HG03439 (cell line): ENCODE results near the gene CDH19.

Source experiments
- ATAC-seq: cut with Tn5 transposase; IDR thresholded peaks from one replicate; pipeline ENCODE4 v1.9.1; 2021; ENCODE audit warnings: mild to moderate bottlenecking, moderate library complexity; ENCODE audit not compliant: unreplicated experiment

CDH19 gene, protein sequence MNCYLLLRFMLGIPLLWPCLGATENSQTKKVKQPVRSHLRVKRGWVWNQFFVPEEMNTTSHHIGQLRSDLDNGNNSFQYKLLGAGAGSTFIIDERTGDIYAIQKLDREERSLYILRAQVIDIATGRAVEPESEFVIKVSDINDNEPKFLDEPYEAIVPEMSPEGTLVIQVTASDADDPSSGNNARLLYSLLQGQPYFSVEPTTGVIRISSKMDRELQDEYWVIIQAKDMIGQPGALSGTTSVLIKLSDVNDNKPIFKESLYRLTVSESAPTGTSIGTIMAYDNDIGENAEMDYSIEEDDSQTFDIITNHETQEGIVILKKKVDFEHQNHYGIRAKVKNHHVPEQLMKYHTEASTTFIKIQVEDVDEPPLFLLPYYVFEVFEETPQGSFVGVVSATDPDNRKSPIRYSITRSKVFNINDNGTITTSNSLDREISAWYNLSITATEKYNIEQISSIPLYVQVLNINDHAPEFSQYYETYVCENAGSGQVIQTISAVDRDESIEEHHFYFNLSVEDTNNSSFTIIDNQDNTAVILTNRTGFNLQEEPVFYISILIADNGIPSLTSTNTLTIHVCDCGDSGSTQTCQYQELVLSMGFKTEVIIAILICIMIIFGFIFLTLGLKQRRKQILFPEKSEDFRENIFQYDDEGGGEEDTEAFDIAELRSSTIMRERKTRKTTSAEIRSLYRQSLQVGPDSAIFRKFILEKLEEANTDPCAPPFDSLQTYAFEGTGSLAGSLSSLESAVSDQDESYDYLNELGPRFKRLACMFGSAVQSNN

DNA sequence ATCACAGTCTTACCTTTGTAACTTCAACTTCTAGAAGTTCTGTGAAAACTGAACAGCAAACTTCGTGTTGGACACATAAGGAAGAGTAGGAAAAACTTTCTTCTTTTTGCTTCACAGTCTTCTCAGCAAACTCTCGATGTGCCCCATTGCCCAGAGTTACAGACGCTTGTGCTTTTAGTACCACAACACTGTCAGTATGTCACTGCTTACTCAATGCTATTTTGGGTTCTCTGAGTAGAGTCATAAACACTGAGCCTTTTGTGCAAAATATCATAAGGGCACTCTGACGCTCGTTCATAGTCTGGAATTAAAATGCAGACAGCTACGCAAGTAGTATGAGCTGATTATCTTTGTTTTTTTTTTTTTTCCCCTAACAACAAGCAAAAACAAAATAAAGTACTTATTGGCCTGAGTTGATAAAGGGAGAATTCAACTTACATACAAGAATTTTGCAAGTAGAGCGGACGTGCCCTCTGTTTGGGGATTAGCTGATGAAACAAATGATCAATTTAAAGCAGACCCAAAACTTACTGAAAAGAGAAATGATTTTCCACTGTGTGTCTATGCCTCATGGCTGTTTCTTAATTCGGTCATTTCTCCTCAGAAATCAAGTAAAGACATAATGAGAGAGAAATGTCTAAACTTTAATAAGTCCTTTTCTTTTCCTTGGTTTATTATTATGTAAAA is at the start of gene CDH19:
CDH19 (minus strand) TSS at position 150 of the 687 bp plus-strand sequence. CDS start 31,886 bp downstream, outside the sequence.
- ATAC-seq: no peak

DNA sequence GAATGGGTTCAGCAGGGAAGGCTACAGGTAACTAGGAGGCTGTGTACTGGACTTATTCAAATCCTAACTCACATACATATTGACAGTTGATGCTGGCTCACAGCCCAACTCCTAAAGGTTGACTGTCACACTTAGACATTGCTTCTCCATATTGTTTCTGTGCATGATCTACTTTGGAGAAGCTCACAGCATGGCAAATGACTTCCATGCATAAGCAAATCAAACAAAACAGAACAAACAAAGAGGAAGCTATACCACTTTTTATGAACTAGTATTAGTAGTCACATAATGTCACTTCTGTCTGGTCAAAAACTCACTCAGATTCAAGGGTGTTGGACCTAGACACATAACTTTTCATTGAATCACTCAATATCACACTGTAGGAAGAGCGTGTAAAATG is 43.8 kb upstream of the CDH19 start:
- no peak for ATAC-seq

DNA sequence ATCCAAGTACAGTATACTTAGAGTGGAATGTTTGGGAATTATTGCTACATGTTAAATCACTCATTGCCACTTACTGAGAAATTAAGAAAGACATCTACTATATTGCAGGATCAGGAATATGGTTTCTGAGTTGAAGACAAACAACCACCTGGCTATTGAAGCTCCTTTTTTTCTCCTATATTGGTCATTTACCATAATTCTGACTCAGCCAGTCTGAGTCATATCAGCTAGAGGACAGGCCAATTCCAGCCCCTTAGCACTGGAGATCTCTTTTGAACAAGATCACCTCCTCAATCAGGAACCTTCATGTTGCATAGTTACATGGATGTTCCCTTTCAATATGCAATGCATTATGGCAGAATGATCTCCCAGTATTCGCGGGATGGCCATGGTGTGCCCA is 42.7 kb upstream of the CDH19 start:
- no peak for ATAC-seq

DNA sequence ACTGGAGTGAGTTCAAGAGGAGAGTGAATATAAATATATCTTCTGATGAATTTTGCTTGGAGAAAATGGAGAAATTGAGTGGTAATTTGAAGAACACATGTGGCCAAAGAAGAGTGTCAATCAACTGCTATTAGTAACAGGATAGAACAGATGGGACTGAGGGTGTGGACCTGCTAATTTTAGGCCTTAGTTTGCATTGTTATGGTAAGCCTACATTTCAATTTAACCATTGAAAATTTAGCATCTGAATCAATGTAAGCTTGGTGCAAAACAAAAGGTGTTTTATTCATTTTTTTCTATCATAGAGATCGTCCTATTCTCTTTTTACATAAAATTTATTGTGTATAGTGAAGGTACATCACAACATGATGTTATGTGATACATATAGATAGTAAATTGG is 42.1 kb upstream of the CDH19 start:
- ATAC-seq: no peak

DNA sequence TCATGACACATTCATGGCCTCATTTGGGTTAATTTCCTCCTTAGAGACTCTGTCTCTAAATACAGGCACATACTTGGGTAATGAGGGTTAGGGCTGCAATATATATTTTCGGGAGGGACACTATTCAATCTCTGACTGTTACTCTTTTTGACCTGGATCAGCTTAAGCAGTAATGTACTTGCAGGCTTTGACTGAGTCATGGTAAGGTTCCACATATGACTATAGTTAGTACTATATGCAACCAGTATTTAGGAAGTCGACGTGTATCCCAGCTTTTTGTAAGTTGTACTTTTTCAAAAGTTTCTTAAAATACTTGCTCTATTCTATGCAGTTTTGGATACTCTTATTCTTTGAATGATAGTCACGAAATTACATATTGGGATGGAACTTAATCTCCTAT is 37.2 kb upstream of the CDH19 start:
- no peak for ATAC-seq

DNA sequence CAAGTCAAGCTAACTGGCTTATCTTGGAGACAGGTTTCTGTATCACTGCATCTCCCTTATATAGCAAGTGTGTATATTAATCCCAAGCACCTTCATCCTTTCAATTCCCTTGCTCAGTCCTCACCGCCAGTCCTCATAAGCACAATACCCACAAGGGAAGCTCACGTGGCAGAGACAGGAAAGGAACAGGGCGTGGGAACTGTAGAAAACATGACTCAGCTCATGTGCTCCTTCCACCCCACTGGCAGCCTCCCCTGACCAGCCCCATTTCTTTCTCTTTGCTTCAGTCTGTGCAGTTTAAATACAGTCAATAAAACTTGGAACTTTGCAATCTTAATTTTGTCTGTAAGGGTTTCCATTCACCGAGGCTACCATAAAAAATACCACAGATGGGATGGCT is 36.5 kb upstream of the CDH19 start:
- no peak for ATAC-seq

DNA sequence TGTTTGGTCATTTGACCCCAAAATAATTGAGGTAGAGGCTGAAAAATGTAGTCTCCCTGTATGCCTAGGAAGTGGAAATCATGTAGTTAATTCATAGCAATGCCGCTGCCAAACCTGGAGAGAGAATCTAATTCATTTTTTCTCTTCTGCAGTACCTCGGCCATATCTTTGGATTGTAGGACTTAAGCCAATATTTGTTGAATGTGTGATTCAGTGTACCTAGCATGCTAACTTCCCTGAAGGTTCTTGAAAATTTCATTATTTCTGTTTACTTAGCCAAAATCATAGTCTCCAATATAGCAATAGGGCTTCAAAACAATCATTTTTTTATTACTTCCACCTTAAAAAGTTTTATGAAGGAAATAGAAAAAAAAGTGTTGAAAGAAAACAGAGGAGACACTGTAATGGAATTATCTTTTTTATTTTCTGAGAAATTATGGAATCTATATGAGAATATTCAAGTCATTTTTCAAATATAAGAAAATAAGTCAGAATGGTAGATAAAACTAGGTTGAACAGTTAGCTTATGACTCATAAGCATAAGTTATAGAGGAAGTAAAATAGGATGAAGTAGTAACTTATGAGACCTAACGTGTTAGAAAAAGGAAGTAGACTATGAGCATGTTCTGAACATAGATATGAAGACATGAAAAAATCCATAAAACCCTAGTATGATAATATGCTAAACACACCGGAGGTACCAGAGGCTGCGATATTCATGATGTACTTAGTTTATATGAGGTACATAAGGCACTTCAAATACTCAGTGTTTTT is 35.2 kb upstream of the CDH19 start:
- ATAC-seq: no peak

DNA sequence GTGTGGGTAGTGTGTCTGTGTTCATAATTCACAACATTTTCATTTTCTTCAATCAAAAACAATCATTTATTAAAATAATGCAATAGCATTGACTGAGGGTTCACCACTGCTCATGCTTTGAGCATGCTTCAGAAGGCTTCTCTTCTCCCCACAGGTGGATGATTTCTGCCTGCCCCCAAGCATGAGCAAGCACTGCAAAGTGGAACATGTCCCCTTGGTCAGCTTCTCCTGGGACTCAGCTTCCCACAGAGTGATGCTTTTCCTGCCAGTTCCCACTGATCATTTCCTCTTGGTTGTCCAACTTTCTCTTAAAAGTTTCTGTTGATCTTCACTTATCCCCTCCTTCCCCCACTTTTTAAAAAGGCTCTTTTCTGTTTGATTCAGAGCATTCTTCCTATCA is 31.5 kb upstream of the CDH19 start:
- ATAC-seq: no peak

DNA sequence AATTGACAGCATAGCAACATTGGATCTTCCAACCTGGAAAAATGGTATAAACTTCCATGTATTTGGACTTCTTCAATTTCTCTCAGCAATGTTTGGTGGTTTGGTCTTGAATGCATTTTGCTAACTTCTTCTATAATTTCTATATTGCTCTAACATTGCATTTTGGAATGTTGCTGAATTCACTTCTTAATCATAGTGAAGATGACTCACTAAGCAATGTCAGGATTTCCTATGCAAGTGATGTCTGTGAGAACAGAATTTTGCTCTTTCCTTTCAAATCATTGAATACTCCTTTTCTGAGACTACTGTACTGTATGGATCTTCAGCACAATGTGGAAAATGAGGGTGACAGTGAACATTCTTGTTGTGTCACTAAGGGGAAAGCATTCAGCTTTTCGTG is 28.9 kb upstream of the CDH19 start:
- no peak for ATAC-seq

DNA sequence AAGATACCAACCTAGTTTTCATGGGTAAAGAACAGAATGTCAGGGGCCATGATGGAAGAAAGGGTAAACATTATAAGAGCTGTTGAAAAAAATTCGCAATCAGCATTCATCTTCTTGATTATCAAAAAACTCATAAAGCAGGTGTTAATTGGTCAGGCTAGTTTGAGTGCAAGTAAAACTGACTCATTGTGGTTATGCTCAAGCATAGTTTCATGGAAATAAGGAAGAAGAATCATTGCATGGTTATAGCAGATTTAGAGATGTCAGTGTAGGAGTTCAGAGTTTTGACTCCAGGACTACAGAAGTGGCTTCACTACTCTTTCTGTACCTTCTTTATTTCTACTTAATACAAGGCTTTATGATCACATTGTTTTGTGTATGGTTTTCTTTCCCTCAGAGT is 26.9 kb upstream of the CDH19 start:
- ATAC-seq: no peak

DNA sequence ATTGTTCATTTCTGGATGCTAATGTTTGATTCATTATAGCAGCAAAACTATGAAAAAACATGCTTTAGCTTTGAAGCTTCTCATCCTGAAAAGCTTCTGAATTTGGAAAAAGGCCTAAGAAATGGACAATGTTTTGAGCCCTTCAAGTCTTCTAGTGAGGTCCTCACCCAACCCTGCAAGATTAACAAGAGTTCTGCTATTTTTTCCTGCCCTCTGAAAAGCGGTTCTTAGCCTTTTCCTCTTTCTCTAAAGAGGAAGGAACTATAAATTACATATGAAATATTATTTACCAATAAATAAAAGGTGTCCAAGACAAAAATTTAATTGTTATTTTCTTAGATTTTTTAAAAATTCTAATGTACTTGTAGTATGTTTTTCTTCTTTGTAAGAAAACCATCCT is 19.9 kb upstream of the CDH19 start:
- ATAC-seq: no peak

DNA sequence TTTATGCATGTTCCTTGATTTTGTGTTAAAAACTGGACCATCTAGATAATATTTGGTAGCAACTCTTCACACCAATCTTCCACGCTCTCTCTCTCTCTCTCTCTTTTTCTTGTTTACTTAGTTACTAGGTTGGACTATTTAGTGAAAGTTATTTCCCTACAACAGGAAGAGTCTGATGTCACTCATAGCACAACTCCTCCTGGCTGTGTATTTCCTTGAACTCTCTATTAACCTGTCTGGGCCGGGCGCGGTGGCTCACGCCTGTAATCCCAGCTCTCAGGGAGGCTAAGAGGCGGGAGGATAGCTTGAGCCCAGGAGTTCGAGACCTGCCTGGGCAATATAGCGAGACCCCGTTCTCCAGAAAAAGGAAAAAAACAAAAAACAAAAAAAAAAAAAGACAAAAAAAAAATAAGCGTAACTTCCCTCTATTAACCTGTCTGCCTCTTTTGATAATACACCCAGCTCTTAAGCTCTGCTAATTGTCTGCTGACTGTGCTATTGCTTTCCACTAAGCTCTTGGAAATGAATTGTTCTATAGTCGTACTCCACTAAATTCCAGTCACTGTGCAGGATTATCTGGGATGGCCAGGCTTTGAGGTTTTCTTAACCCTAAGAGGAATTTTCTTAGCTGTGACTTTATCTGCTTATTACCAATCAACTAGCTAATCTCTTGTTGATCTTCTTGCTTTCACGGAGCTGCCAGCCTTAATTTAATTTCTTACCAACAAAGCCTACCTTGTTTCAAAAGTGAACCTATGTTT is 18.1 kb upstream of the CDH19 start:
- ATAC-seq: no peak

DNA sequence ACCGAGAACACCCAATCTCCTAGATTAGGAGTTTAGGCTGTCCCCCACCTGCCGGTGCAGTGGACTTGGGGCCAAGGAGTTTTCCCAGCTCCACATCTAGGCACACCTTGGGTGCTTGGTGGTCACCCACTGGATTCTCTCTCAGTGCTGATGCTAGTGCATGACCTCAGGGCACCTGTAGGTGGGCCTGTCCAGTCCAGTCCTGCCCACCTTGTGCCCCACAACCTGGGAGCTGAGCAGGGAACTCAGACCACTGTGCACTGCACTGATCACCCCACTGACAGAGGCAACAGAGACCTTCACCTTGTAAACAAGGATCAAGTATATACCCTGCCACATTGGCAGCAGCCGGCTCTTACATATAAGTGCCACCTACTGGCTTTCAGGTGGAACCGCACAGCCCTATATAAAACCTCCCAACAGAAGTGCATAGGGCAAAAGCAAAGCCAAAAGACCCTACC is 12.7 kb upstream of the CDH19 start:
- ATAC-seq: peak; percentile 76

DNA sequence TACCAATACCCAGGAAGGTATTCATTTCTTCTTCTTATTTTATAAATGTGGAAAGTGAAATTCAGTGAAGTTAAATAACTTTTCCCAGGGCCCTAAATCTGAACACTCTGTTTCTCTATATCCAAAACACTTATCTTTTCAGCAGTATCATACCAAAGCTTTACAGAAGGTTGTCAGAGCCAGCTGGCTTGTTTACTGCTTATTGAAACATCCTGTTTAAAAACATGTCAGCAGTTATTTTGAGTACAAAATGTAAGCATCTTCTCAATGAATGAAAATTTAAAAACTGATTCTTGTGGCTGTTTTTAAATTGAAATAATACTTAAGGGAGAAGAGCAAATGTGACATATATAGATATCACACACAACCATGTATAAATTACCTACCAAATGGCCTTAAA is 11.3 kb upstream of the CDH19 start:
- no peak for ATAC-seq

DNA sequence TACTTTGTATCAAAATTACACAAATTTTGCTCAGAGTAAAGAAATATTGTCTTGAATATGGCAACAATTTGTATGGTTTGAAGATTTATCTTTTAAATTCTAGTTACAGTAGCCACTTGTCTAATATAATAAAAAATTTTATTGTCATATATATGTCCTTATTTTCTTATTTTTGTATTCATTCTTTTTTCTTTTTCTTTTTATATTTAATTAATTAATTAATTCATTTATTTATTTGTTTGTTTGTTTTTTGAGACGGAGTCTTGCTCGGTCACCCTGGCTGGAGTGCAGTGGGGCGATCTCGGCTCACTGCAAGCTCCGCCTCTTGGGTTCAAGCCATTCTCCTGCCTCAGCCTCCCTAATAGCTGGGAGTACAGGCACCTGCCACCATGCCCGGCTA is 3.7 kb upstream of the CDH19 start:
- ATAC-seq: no peak

DNA sequence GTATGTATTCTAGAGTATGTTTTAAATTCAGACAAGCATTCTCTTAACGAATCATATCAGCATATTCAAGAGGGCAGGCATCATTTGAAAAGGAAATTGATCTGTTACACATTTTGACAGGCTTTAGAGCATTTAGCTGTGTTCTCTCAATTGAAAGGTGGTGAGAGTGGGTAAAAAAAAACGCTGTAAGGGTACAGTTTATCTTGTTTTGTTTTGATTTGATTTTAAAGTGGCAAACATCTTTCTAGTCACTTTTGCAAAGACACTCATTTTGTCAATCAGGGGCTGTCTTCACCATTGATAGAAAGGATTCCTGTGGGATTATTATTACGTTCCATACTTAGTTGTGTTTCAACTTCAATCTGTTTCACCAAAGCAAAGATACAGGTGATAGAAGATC is 2.2 kb downstream of the CDH19 start:
- ATAC-seq: no peak

DNA sequence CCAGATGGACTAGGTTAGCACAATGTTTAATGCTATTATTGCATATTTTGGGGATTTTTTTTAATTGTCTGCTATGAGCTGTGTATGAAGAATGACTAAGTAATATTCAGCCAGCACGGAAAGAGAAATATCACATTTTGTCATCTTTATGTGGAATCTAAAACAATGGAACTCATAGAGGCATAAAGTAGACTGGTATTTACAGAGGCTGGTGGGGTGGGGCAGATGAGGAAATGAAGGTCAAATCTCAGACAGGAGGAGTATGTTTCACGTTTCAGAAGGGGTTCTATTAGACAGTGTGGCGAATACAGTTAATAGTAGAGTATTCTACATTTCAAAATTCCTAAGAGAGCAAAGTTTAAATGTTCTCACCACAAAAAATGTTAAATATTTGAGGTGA is 4.7 kb downstream of the CDH19 start:
- no peak for ATAC-seq

DNA sequence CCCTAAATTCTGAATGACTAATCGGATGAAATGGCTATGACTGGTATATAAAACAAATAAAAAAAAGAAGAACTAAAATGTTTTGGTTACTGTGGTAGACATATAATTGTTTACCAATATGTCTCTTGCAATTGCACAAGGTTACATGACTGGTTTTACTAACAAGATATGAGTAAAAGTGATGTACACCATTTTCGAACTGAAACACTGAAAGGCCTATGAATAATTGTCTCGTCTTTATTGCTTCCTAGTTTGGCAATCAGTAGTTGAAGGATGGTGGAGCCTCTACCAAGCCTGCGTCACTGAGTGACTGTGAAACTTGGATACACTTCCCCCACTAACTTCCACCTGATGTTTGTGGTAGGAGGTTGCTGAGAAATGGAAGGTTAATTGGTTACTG is 16.5 kb downstream of the CDH19 start:
- ATAC-seq: no peak

DNA sequence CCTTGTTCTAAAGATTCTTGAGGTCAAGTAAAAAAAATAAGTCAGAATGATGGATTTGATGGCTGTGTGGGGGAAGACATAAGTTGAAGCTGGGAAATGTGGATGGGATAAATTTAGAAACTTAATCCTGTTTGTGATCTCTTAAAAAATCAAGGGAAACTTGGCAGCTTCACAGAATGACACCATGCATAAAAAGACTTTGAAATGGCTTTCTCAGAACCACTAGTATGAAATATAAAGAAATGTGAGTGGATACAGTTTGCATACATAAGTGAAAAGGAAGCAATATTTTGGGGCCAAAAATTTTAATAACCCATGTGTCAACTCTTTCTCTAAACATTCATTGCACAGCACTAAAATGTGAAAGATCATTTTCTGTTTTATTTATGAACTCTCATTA is 21.7 kb downstream of the CDH19 start:
- ATAC-seq: no peak

DNA sequence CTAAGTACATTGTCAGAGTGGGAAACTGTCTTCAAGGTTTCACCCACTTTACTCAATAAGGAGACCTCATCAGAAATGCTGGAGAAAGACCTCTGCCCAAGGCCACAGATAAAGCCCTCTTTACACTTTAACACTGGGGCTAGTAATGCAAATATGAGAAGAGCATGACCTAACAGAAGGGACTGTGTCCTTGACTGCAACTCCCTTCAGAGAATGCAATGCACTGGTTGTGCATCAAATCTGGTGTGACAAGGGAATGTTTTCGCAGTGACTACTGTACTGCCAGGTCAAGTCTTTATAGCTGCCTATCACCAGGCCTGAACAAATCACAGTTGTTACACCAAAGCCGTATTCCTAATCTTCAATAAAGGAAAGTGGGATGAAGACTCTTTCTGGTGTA is 28.6 kb downstream of the CDH19 start:
- ATAC-seq: no peak
